OCI-LY7 (cell line): ENCODE results near the gene MED8. TPM values are rescaled to one million over a fixed set of nuclear protein-coding genes. Genes with fewer than 3 reads are reported as not detected.

Experiments
- BruUV-seq: library from RNA; stranded (reverse); fragments of 400-500 nt; replicated peaks from 2 replicates; lab custom pipeline; 2021; lab: Mats Ljungman, UMichigan
- CTCF ChIA-PET: fragments of 300-600 bp; sonication (Branson Sonifier 250); formaldehyde crosslinking; loops from one replicate; lab custom pipeline; 2022; ENCODE audit warnings: antibody characterized with exemption; ENCODE audit not compliant: unreplicated experiment; lab: Charles Lee
- POLR2A ChIA-PET: fragments of 300-600 bp; sonication (Branson Sonifier 250); formaldehyde crosslinking; loops from one replicate; lab custom pipeline; 2022; ENCODE audit warnings: antibody characterized with exemption; lab: Charles Lee
- DNase-seq: peaks from one replicate; pipeline ENCODE4 v3.0.0-alpha.2; 2015; ENCODE audit warnings: low spot score
- H2AFZ ChIP-seq: fragments of 200-600 bp; sonication (generic), shearing (Covaris generic); 2 replicates; pipeline ENCODE4 v1.6.1; 2014; ENCODE audit warnings: mild to moderate bottlenecking, antibody characterized with exemption, low read length, moderate library complexity
- H3K27ac ChIP-seq: fragments of 200-600 bp; sonication (generic); 2 replicates; pipeline ENCODE4 v1.5.1; 2014; ENCODE audit warnings: mixed run types, low read depth, mild to moderate bottlenecking, moderate library complexity, low read length, inconsistent platforms; ENCODE audit not compliant: poor library complexity, severe bottlenecking
- H3K36me3 ChIP-seq: fragments of 200-600 bp; sonication (generic); 2 replicates; pipeline ENCODE4 v1.6.1; 2014; ENCODE audit warnings: mild to moderate bottlenecking, antibody characterized with exemption, low read length, moderate library complexity, mixed read lengths; ENCODE audit not compliant: insufficient read depth
- H3K4me1 ChIP-seq: fragments of 200-600 bp; sonication (generic); 2 replicates; pipeline ENCODE4 v1.5.1; 2014; ENCODE audit warnings: mild to moderate bottlenecking, low read length; ENCODE audit not compliant: insufficient read depth, poor library complexity, severe bottlenecking
- H3K4me2 ChIP-seq: fragments of 200-600 bp; sonication (generic); 2 replicates; pipeline ENCODE4 v1.6.1; 2014; ENCODE audit warnings: mild to moderate bottlenecking, low read length
- H3K4me3 ChIP-seq: fragments of 200-600 bp; sonication (generic); 2 replicates; pipeline ENCODE4 v1.5.1; 2014; ENCODE audit warnings: mild to moderate bottlenecking, low read depth, low read length; ENCODE audit not compliant: poor library complexity, severe bottlenecking
- H3K79me2 ChIP-seq: fragments of 200-600 bp; sonication (generic); 2 replicates; pipeline ENCODE4 v1.6.1; 2016; ENCODE audit warnings: low read depth, mild to moderate bottlenecking, low read length, moderate library complexity, mixed read lengths; ENCODE audit not compliant: insufficient read depth
- H3K9me2 ChIP-seq: fragments of 200-600 bp; sonication (generic); 2 replicates; pipeline ENCODE4 v1.6.1; 2016; ENCODE audit warnings: mild to moderate bottlenecking, low read length, mixed read lengths; ENCODE audit not compliant: insufficient read depth
- H3K9me3 ChIP-seq: fragments of 200-600 bp; sonication (generic); 2 replicates; pipeline ENCODE4 v1.6.1; 2014; ENCODE audit warnings: mild to moderate bottlenecking, mixed run types, low read length, mixed read lengths
- H4K20me1 ChIP-seq: fragments of 200-600 bp; sonication (generic); 2 replicates; pipeline ENCODE4 v1.6.1; 2014; ENCODE audit warnings: mild to moderate bottlenecking, antibody characterized with exemption, low read length, moderate library complexity, mixed read lengths; ENCODE audit not compliant: insufficient read depth
- EZH2phosphoT487 ChIP-seq: fragments of 200-600 bp; sonication (generic); IDR thresholded peaks from 2 replicates; pipeline ENCODE4 v1.6.1; 2018; ENCODE audit warnings: low read depth, borderline replicate concordance, mild to moderate bottlenecking, mixed run types, antibody characterized with exemption, low read length, moderate library complexity, mixed read lengths
- intact Hi-C: fragments of 100-400 bp; cut with micrococcal nuclease; formaldehyde crosslinking; loops from one replicate; pipeline ENCODE4 v1.10.0; 2022; ENCODE audit not compliant: unreplicated experiment
- total RNA-seq, 2 experiments: library from RNA; depleted of rRNA in 1 of 2; stranded (reverse); fragments of >200 nt in 1 of 2; shearing (Covaris generic) in 1 of 2; gene quantifications; 2 replicates each; pipeline ENCODE4 v1.2.3, GENCODE V29; 2014 to 2022
- TF ChIP-seq, protein P1 (sequence below): fragments of 200-600 bp; sonication (generic); conservative IDR thresholded peaks from 2 replicates; pipeline ENCODE4 v1.5.1; 2014; ENCODE audit warnings: mild to moderate bottlenecking, antibody characterized with exemption, low read length, moderate library complexity, mixed read lengths

The MED8 gene
- total RNA-seq, 2 experiments from 2014 or later = 37.6 to 37.8 TPM

- H3K9me3 ChIP-seq = no peaks in the 10 kb centered on the region
- BruUV-seq = no TSS peak
- H3K4me1 ChIP-seq = no peaks in the 10 kb centered on the region
- H4K20me1 ChIP-seq = no peaks in the 10 kb centered on the region
- H3K4me3 ChIP-seq = no peak overlapping the region
- H3K4me2 ChIP-seq = no peak overlapping the region
- no peaks in the 10 kb centered on the region for H3K79me2 ChIP-seq
- no peak for DNase-seq
- TF ChIP-seq, protein P1, sequence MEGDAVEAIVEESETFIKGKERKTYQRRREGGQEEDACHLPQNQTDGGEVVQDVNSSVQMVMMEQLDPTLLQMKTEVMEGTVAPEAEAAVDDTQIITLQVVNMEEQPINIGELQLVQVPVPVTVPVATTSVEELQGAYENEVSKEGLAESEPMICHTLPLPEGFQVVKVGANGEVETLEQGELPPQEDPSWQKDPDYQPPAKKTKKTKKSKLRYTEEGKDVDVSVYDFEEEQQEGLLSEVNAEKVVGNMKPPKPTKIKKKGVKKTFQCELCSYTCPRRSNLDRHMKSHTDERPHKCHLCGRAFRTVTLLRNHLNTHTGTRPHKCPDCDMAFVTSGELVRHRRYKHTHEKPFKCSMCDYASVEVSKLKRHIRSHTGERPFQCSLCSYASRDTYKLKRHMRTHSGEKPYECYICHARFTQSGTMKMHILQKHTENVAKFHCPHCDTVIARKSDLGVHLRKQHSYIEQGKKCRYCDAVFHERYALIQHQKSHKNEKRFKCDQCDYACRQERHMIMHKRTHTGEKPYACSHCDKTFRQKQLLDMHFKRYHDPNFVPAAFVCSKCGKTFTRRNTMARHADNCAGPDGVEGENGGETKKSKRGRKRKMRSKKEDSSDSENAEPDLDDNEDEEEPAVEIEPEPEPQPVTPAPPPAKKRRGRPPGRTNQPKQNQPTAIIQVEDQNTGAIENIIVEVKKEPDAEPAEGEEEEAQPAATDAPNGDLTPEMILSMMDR = no peak
- TF ChIP-seq EZH2phosphoT487 = no peak
- intact Hi-C loops = no loop called here
- peaks cover 16% of the 10 kb centered on the region; the same call in 1 of the 2 replicates for H3K36me3 ChIP-seq
- no peak overlapping the region for H2AFZ ChIP-seq
- ChIA-PET CTCF (no interaction called here), POLR2A (interaction anchor here (0.5 kb wide), 1 partner anchor 191 kb away, joined by 3 read pairs; no protein-coding TSS in a partner anchor)
- H3K9me2 ChIP-seq = no peaks in the 10 kb centered on the region
- H3K27ac ChIP-seq = no peak overlapping the region
These were observed 8.6 kb upstream of the MED8 start for GRCh38 chr1:43398227-43398626.

GRCh38 chr1:43396059-43396458 is 6.5 kb upstream of the MED8 start:
- H2AFZ ChIP-seq = no peak overlapping the region
- ChIA-PET CTCF (no interaction called here), POLR2A (no interaction called here)
- BruUV-seq = no TSS peak
- no peak overlapping the region for H3K4me2 ChIP-seq
- no peak overlapping the region for H3K4me3 ChIP-seq
- no peak for TF ChIP-seq EZH2phosphoT487
- TF ChIP-seq, protein P1 = no peak
- no peak overlapping the region for H3K27ac ChIP-seq
- intact Hi-C loops = no loop called here
- no peak for DNase-seq
- peaks cover 12% of the 10 kb centered on the region; the same call in 1 of the 2 replicates for H3K36me3 ChIP-seq
- no peaks in the 10 kb centered on the region for H3K9me2 ChIP-seq
- H3K4me1 ChIP-seq = peaks cover 1% of the 10 kb centered on the region
- no peaks in the 10 kb centered on the region for H4K20me1 ChIP-seq
- peaks cover 4% of the 10 kb centered on the region; the same call in 1 of the 2 replicates for H3K79me2 ChIP-seq
- H3K9me3 ChIP-seq = no peaks in the 10 kb centered on the region

- Histone ChIP-seq H3K9me2 (no peaks in the 10 kb centered on the region), H2AFZ (no peak overlapping the region), H3K36me3 (peaks cover 12% of the 10 kb centered on the region; the same call in 1 of the 2 replicates), H3K4me3 (no peak overlapping the region), H3K4me1 (peaks cover 7% of the 10 kb centered on the region), H4K20me1 (no peaks in the 10 kb centered on the region), H3K9me3 (no peaks in the 10 kb centered on the region), H3K27ac (no peak overlapping the region), H3K79me2 (peaks cover 8% of the 10 kb centered on the region), H3K4me2 (no peak overlapping the region)
- no peak for DNase-seq
- BruUV-seq = no TSS peak
- TF ChIP-seq, protein P1 = no peak
- TF ChIP-seq EZH2phosphoT487 = no peak
- POLR2A ChIA-PET = no interaction called here
- CTCF ChIA-PET = no interaction called here
- intact Hi-C loops = no loop called here
These were observed 5.9 kb upstream of the MED8 start for GRCh38 chr1:43395523-43395922.
